AG09309 (cell line): Measurements from ENCODE around the gene GREB1.

Source experiments
- DNase-seq: peaks from one replicate; pipeline ENCODE4 v3.0.0-alpha.2; 2010; ENCODE audit warnings: low read depth
- H3K4me3 ChIP-seq: 2 replicates; pipeline ENCODE4 v1.5.1; 2011; ENCODE audit warnings: mild to moderate bottlenecking, low read depth, low read length, moderate library complexity; ENCODE audit not compliant: control insufficient read depth
- CTCF ChIP-seq: IDR thresholded peaks from 2 replicates; pipeline ENCODE4 v1.5.1; 2011; ENCODE audit warnings: mild to moderate bottlenecking, low read depth, low read length, inconsistent platforms; ENCODE audit not compliant: insufficient read depth, control insufficient read depth; ENCODE audit errors: missing control alignments

The GREB1 gene

DNA sequence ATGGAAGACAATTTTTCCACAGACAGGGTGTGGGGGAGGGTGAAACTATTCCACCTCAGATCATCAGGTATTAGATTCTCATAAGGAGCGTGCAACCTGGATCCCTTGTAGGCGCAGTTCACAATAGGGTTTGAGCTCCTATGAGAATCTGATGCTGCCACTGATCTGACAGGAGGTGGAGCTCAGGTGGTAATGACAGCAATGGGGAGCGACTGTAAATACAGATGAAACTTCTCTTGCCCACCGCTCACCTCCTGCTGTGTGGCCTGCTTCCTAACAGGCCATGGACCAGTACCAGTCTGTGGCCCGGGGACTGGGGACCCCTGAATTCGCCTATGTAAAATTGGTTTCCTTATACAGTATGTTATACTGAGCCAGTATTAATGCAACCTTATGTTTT lies 40.6 kb upstream of the GREB1 start:
- no peak overlapping the region for H3K4me3 ChIP-seq
- TF ChIP-seq CTCF, result no peak
- no peak for DNase-seq

DNA sequence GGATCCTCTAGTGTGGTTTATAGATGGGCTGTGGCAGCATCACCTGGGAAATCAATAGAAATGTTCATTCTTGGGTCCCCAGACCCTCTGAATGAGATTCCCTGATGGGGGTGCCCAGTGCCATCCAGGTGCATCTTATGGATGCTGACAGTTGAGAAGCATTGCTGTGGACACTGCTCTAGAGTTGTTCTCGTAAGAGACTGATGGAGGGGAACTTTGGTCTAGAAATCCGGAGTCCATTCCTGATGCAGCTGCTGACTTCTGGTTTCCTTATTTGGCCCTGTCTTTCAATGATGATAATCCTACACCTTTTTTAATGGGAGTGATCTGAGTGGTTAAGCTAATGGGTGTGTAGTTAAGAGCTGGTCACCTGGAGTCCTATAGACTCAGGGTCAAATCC lies 39.5 kb upstream of the GREB1 start:
- no peak overlapping the region for H3K4me3 ChIP-seq
- TF ChIP-seq CTCF, result no peak
- DNase-seq, result no peak

GRCh38 chr2:11495844-11496681 lies 37.8 kb upstream of the GREB1 start:
- no peak overlapping the region for H3K4me3 ChIP-seq
- DNase-seq, result no peak
- no peak for TF ChIP-seq CTCF

DNA sequence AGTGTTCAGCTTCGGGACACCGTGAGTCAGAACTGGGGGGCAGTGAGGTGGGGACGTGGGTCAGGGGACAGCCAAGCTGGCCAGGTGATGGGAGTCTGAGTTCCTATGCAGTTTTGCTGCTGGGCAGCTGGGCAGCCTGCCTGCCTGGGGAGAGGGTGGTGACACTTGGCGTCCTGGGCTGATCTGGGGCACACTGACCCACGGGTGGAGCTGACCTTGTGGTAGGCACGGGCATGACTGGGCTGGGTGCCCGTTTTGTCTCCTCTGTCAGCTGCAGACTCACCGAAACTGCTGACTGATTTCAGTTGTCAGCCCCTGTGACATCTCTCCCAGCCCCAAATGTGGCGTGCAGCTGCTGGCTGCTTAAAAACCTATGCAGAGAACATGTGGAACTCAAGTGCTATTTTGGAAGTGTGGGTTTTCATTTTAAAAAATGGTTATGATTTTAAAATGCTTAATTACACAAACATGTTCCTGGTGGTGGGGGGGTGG lies 35.3 kb upstream of the GREB1 start:
- H3K4me3 ChIP-seq, result no peak overlapping the region
- no peak for TF ChIP-seq CTCF
- DNase-seq, result no peak

- no peak for TF ChIP-seq CTCF
Measured at GRCh38 chr2:11499081-11499743, 34.6 kb upstream of the GREB1 start.

DNA sequence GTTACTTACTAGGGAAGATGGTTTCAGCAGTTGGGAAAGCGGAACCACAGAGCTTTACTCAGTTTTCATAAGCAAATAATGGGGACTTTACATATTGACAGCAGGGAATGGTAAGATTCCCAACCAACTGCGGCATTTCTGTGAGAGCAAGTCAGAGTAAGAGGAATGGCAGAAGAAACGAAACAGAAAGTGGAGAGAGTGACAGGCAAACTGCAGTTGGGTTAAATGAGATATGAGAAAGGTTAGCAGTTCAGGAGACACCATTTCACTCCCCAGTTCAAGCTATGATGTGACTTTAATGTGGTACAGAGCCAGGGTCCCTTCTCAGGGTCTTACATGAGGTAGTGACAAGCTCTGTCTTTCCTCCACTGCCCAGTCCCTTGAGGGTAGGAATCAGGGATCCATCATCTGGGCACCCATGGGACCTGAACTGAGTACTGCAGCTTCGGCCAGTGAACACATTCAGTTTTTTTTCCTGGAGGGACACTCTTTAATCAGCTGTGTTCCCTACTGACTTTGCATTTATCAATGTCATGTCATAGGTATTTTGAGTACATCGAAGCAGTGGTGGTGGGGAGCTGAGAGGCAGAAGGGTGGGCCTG lies 33.0 kb upstream of the GREB1 start:
- no peak for TF ChIP-seq CTCF
- H3K4me3 ChIP-seq, result no peak overlapping the region
- DNase-seq, result peak; percentile 4

More at GRCh38 chr2:11499081-11499743, 34.6 kb upstream of the GREB1 start:
- no peak for DNase-seq
- no peak overlapping the region for H3K4me3 ChIP-seq
